ENCODE data around the gene MOXD1. TPM values are rescaled to one million over a fixed set of nuclear protein-coding genes. Genes with fewer than 3 reads are reported as not detected.

The MOXD1 gene
- total and polyA plus RNA-seq, 5 donors from 2014 or later: not detected

GRCh38 chr6:132395015-132395597, 6.2 kb downstream of the MOXD1 start:
- DNase-seq (no peak), ATAC-seq (ENCODE audit: low read depth in 2 of 2) (no peak)
- H3K27ac Mint-ChIP-seq: no peak overlapping the region
- no peak overlapping the region for H3K27ac ChIP-seq (ENCODE audit: insufficient read depth, low read length, poor library complexity, severe bottlenecking)
- no peaks in the 10 kb centered on the region for H3K4me1 ChIP-seq (ENCODE audit: control insufficient read depth, insufficient read depth, low read length, poor library complexity, severe bottlenecking)
- peaks cover 12% of the 10 kb centered on the region for H3K27me3 ChIP-seq (ENCODE audit: control insufficient read depth, insufficient read depth, low read length)
- no peak overlapping the region for H3K4me3 ChIP-seq (ENCODE audit: low read depth, low read length)
- no peak overlapping the region for H3K4me3 Mint-ChIP-seq
- H3K9me3 ChIP-seq (ENCODE audit: control insufficient read depth in 2 of 2, low read length in 2 of 2): peaks cover 21 to 23% of the 10 kb centered on the region in 2 experiments
- peaks cover 2 to 25% (median 9%) of the 10 kb centered on the region in 7 donors for H3K9me3 Mint-ChIP-seq
- no peaks in the 10 kb centered on the region for H3K36me3 Mint-ChIP-seq
- H3K36me3 ChIP-seq (ENCODE audit: control insufficient read depth, insufficient read depth, low read length): no peaks in the 10 kb centered on the region
- H3K27me3 Mint-ChIP-seq: peaks cover 17% of the 10 kb centered on the region
- H3K4me1 Mint-ChIP-seq: no peaks in the 10 kb centered on the region

GRCh38 chr6:132392792-132393191, 8.5 kb downstream of the MOXD1 start:
- peaks cover 12% of the 10 kb centered on the region for H3K27me3 Mint-ChIP-seq
- DNase-seq: no peak

DNA sequence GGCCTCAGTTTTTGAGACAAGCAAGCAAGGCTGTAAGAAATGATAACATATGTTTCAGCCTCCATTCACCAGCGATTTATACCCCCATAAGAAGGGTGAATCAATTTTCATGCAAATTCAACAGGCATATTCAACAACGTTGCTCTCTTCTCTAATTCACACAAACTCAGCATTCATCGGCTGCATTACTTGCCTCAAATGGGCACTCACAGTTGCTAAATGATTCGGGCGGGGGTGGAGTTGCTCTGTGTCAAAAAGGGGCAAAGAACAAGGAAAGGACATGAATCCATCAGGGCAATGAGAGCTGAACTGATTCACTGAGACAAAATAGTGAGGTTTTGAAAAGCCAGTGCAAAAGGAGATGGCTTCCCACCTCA, 9.0 kb downstream of the MOXD1 start:
- ATAC-seq (ENCODE audit: low read depth in 2 of 2) (no peak), DNase-seq (no peak)
- H3K4me1 Mint-ChIP-seq: no peaks in the 10 kb centered on the region
- peaks cover 8% of the 10 kb centered on the region for H3K27me3 ChIP-seq (ENCODE audit: control insufficient read depth, insufficient read depth, low read length)
- no peak overlapping the region for H3K4me3 Mint-ChIP-seq
- peaks cover 2 to 25% (median 9%) of the 10 kb centered on the region in 7 donors for H3K9me3 Mint-ChIP-seq
- no peaks in the 10 kb centered on the region for H3K4me1 ChIP-seq (ENCODE audit: control insufficient read depth, insufficient read depth, low read length, poor library complexity, severe bottlenecking)
- H3K27me3 Mint-ChIP-seq: peaks cover 12% of the 10 kb centered on the region
- H3K4me3 ChIP-seq (ENCODE audit: low read depth, low read length): no peak overlapping the region
- no peaks in the 10 kb centered on the region for H3K36me3 ChIP-seq (ENCODE audit: control insufficient read depth, insufficient read depth, low read length)
- no peak overlapping the region for H3K27ac Mint-ChIP-seq
- H3K9me3 ChIP-seq (ENCODE audit: control insufficient read depth in 2 of 2, low read length in 2 of 2): peaks cover 21 to 23% of the 10 kb centered on the region in 2 experiments
- no peaks in the 10 kb centered on the region for H3K36me3 Mint-ChIP-seq
- H3K27ac ChIP-seq (ENCODE audit: insufficient read depth, low read length, poor library complexity, severe bottlenecking): no peak overlapping the region

More at GRCh38 chr6:132392792-132393191, 8.5 kb downstream of the MOXD1 start:
- Histone ChIP-seq H3K4me1 (ENCODE audit: control insufficient read depth, insufficient read depth, low read length, poor library complexity, severe bottlenecking) (no peaks in the 10 kb centered on the region), H3K9me3 (ENCODE audit: control insufficient read depth in 2 of 2, low read length in 2 of 2) (peaks cover 21 to 23% of the 10 kb centered on the region in 2 experiments), H3K36me3 (ENCODE audit: control insufficient read depth, insufficient read depth, low read length) (no peaks in the 10 kb centered on the region), H3K27me3 (ENCODE audit: control insufficient read depth, insufficient read depth, low read length) (peaks cover 8% of the 10 kb centered on the region), H3K4me3 (ENCODE audit: low read depth, low read length) (no peak overlapping the region), H3K27ac (ENCODE audit: insufficient read depth, low read length, poor library complexity, severe bottlenecking) (no peak overlapping the region)
- no peaks in the 10 kb centered on the region for H3K36me3 Mint-ChIP-seq
- ATAC-seq (ENCODE audit: low read depth in 2 of 2): no peak
- peaks cover 2 to 25% (median 9%) of the 10 kb centered on the region in 7 donors for H3K9me3 Mint-ChIP-seq
- H3K4me1 Mint-ChIP-seq: no peaks in the 10 kb centered on the region
- no peak overlapping the region for H3K4me3 Mint-ChIP-seq
- H3K27ac Mint-ChIP-seq: no peak overlapping the region

GRCh38 chr6:132391391-132392269, 9.6 kb downstream of the MOXD1 start:
- H3K4me3 ChIP-seq (ENCODE audit: low read depth, low read length): no peak overlapping the region
- H3K27me3 ChIP-seq (ENCODE audit: control insufficient read depth, insufficient read depth, low read length): peaks cover 5% of the 10 kb centered on the region
- Mint-ChIP-seq H3K27ac (no peak overlapping the region), H3K36me3 (no peaks in the 10 kb centered on the region), H3K4me1 (no peaks in the 10 kb centered on the region), H3K27me3 (peaks cover 18% of the 10 kb centered on the region), H3K9me3 (peaks cover 5 to 25% (median 9%) of the 10 kb centered on the region in 7 donors), H3K4me3 (no peak overlapping the region)
- H3K36me3 ChIP-seq (ENCODE audit: control insufficient read depth, insufficient read depth, low read length): no peaks in the 10 kb centered on the region
- no peak for DNase-seq
- peaks cover 21% of the 10 kb centered on the region in 2 experiments for H3K9me3 ChIP-seq (ENCODE audit: control insufficient read depth in 2 of 2, low read length in 2 of 2)
- no peak overlapping the region for H3K27ac ChIP-seq (ENCODE audit: insufficient read depth, low read length, poor library complexity, severe bottlenecking)
- no peaks in the 10 kb centered on the region for H3K4me1 ChIP-seq (ENCODE audit: control insufficient read depth, insufficient read depth, low read length, poor library complexity, severe bottlenecking)
- no peak for ATAC-seq (ENCODE audit: low read depth in 2 of 2)

GRCh38 chr6:132390451-132390850, 10.8 kb downstream of the MOXD1 start:
- H3K27me3 Mint-ChIP-seq: peaks cover 20% of the 10 kb centered on the region
- no peaks in the 10 kb centered on the region for H3K4me1 ChIP-seq (ENCODE audit: control insufficient read depth, insufficient read depth, low read length, poor library complexity, severe bottlenecking)
- no peak overlapping the region for H3K4me3 ChIP-seq (ENCODE audit: low read depth, low read length)
- H3K27ac ChIP-seq (ENCODE audit: insufficient read depth, low read length, poor library complexity, severe bottlenecking): no peak overlapping the region
- peaks cover under 1% of the 10 kb centered on the region for H3K27me3 ChIP-seq (ENCODE audit: control insufficient read depth, insufficient read depth, low read length)
- peaks cover 15 to 18% of the 10 kb centered on the region in 2 experiments for H3K9me3 ChIP-seq (ENCODE audit: control insufficient read depth in 2 of 2, low read length in 2 of 2)
- no peak overlapping the region for H3K4me3 Mint-ChIP-seq
- H3K36me3 ChIP-seq (ENCODE audit: control insufficient read depth, insufficient read depth, low read length): no peaks in the 10 kb centered on the region
- no peak overlapping the region for H3K27ac Mint-ChIP-seq
- DNase-seq (no peak), ATAC-seq (ENCODE audit: low read depth in 2 of 2) (no peak)
- no peaks in the 10 kb centered on the region for H3K4me1 Mint-ChIP-seq
- H3K36me3 Mint-ChIP-seq: no peaks in the 10 kb centered on the region
- H3K9me3 Mint-ChIP-seq: peaks cover 5 to 19% (median 9%) of the 10 kb centered on the region in 7 donors

GRCh38 chr6:132390017-132390416, 11.3 kb downstream of the MOXD1 start:
- Mint-ChIP-seq H3K9me3 (peaks cover 6 to 15% (median 9%) of the 10 kb centered on the region in 7 donors), H3K4me1 (no peaks in the 10 kb centered on the region), H3K36me3 (no peaks in the 10 kb centered on the region), H3K27me3 (peaks cover 18% of the 10 kb centered on the region), H3K27ac (no peak overlapping the region), H3K4me3 (no peak overlapping the region)
- no peaks in the 10 kb centered on the region for H3K4me1 ChIP-seq (ENCODE audit: control insufficient read depth, insufficient read depth, low read length, poor library complexity, severe bottlenecking)
- H3K9me3 ChIP-seq (ENCODE audit: control insufficient read depth in 2 of 2, low read length in 2 of 2): peaks cover 10 to 14% of the 10 kb centered on the region in 2 experiments
- no peak overlapping the region for H3K4me3 ChIP-seq (ENCODE audit: low read depth, low read length)
- ATAC-seq (ENCODE audit: low read depth in 2 of 2) (no peak), DNase-seq (no peak)
- no peak overlapping the region for H3K27ac ChIP-seq (ENCODE audit: insufficient read depth, low read length, poor library complexity, severe bottlenecking)
- no peaks in the 10 kb centered on the region for H3K27me3 ChIP-seq (ENCODE audit: control insufficient read depth, insufficient read depth, low read length)
- no peaks in the 10 kb centered on the region for H3K36me3 ChIP-seq (ENCODE audit: control insufficient read depth, insufficient read depth, low read length)

DNA sequence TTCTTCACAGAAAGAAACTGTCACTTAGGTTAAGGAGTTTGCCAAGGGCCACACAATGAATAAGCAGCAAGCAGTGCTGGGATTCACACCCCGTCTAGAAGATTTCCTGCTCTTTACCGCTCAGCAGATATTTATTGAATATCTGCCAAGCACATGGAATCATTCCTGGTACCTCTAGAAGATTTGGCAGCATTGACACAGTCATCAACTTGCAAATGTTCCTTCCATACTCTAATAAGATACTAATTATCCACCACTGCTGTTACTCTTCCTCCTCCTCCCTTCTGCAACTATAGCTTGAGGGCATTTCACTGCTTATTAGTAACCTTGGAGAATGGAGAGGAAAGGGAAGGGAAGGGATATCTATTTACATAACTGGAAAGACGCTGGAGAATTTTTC, 13.0 kb downstream of the MOXD1 start:
- DNase-seq (no peak), ATAC-seq (ENCODE audit: low read depth in 2 of 2) (no peak)
- Histone ChIP-seq H3K9me3 (ENCODE audit: control insufficient read depth in 2 of 2, low read length in 2 of 2) (no peaks in the 10 kb centered on the region), H3K4me3 (ENCODE audit: low read depth, low read length) (no peak overlapping the region), H3K4me1 (ENCODE audit: control insufficient read depth, insufficient read depth, low read length, poor library complexity, severe bottlenecking) (no peaks in the 10 kb centered on the region), H3K36me3 (ENCODE audit: control insufficient read depth, insufficient read depth, low read length) (no peaks in the 10 kb centered on the region), H3K27ac (ENCODE audit: insufficient read depth, low read length, poor library complexity, severe bottlenecking) (no peak overlapping the region), H3K27me3 (ENCODE audit: control insufficient read depth, insufficient read depth, low read length) (no peaks in the 10 kb centered on the region)
- Mint-ChIP-seq H3K9me3 (peaks cover 0 to 6% (median 2%) of the 10 kb centered on the region in 7 donors), H3K4me3 (no peak overlapping the region), H3K36me3 (no peaks in the 10 kb centered on the region), H3K4me1 (no peaks in the 10 kb centered on the region), H3K27me3 (peaks cover 17% of the 10 kb centered on the region), H3K27ac (no peak overlapping the region)
